B cell (primary cell): ENCODE measurements around the gene EMX1. TPM values are rescaled to one million over a fixed set of nuclear protein-coding genes. Genes with fewer than 3 reads are reported as not detected.

Experiments used
- ATAC-seq: fragments of 200-7000 bp; cut with Tn5 transposase; one replicate; pipeline ENCODE4 v1.10.0; 2021; ENCODE audit warnings: low read depth, mild to moderate bottlenecking, moderate number of reproducible peaks, moderate library complexity
- CTCF ChIA-PET: fragments of 350-600 bp; sonication (Branson Sonifier 250); formaldehyde crosslinking; loops from one replicate; lab custom pipeline; 2021; ENCODE audit warnings: antibody characterized with exemption, inconsistent platforms; lab: Charles Lee
- POLR2A ChIA-PET: fragments of 350-600 bp; sonication (Branson Sonifier 250); formaldehyde crosslinking; loops from one replicate; lab custom pipeline; 2021; ENCODE audit warnings: antibody characterized with exemption; lab: Charles Lee
- DNase-seq: peaks from one replicate; pipeline ENCODE4 v3.0.0; 2013
- H2AFZ ChIP-seq: 2 replicates; pipeline ENCODE4 v1.6.1; 2012; ENCODE audit warnings: mild to moderate bottlenecking, low read depth, low read length; ENCODE audit not compliant: insufficient read depth, poor library complexity, severe bottlenecking
- H3K27ac ChIP-seq, 2 donors: 1 replicate in 1 of 2; 2 replicates in 1 of 2; pipeline ENCODE4 v1.5.1; 2012 to 2013; ENCODE audit warnings: low read length in 2 of 2, mild to moderate bottlenecking in 2 of 2, moderate library complexity in 1 of 2
- H3K27me3 ChIP-seq, 4 experiments: fragments of 200-600 bp in 1 of 4; sonication (generic) in 1 of 4; replicated peaks in 1 of 4; 1 replicate in 2 of 4; 2 replicates in 2 of 4; pipeline versions ENCODE4 v1.6.1 to v1.7.0; 2013 to 2016; ENCODE audit warnings: low read length in 3 of 4, mild to moderate bottlenecking in 2 of 4, mixed read lengths in 1 of 4, moderate library complexity in 1 of 4; ENCODE audit not compliant: insufficient read depth in 4 of 4, control insufficient read depth in 3 of 4; ENCODE audit errors: control extremely low read depth in 1 of 4
- H3K36me3 ChIP-seq, 2 experiments: replicated peaks in 1 of 2; 1 replicate in 1 of 2; 2 replicates in 1 of 2; pipeline versions ENCODE4 v1.6.1 to v1.7.1; 2013; ENCODE audit warnings: low read length in 1 of 2; ENCODE audit not compliant: insufficient read depth in 2 of 2, control insufficient read depth in 1 of 2; ENCODE audit errors: control extremely low read depth in 1 of 2, extremely low read depth in 1 of 2
- H3K4me1 ChIP-seq, 2 donors: fragments of 200-600 bp in 1 of 2; sonication (generic) in 1 of 2; 1 replicate in 1 of 2; 2 replicates in 1 of 2; pipeline versions ENCODE4 v1.5.1 to v1.6.1; 2013 to 2017; ENCODE audit warnings: low read length in 2 of 2; ENCODE audit not compliant: control insufficient read depth in 2 of 2, insufficient read depth in 2 of 2
- H3K4me2 ChIP-seq: replicated peaks from 2 replicates; pipeline ENCODE3; 2012; ENCODE audit warnings: mild to moderate bottlenecking, low read depth, low read length; ENCODE audit not compliant: poor library complexity, severe bottlenecking
- H3K4me3 ChIP-seq, 5 experiments: fragments of 200-600 bp in 1 of 5; sonication (generic) in 1 of 5; 1 replicate in 3 of 5; 2 replicates in 2 of 5; pipeline versions ENCODE4 v1.5.1 to v1.7.0; 2011 to 2016; ENCODE audit warnings: low read length in 4 of 5, mild to moderate bottlenecking in 4 of 5, low read depth in 2 of 5, control low read depth in 1 of 5, moderate library complexity in 1 of 5; ENCODE audit not compliant: insufficient read depth in 1 of 5; ENCODE audit errors: control extremely low read depth in 1 of 5, extremely low read depth in 1 of 5
- H3K79me2 ChIP-seq: fragments of 200-600 bp; sonication (generic); one replicate; pipeline ENCODE4 v1.6.0; 2016; ENCODE audit warnings: low read length; ENCODE audit not compliant: control insufficient read depth, insufficient read depth
- H3K9ac ChIP-seq: fragments of 200-600 bp; sonication (generic); 2 replicates; pipeline ENCODE4 v1.6.1; 2017; ENCODE audit warnings: mild to moderate bottlenecking, low read length, moderate library complexity
- H3K9me3 ChIP-seq, 3 donors: one replicate each; pipeline versions ENCODE4 v1.6.1 to v1.7.1; 2013; ENCODE audit warnings: low read length in 2 of 3; ENCODE audit not compliant: control insufficient read depth in 2 of 3, insufficient read depth in 1 of 3; ENCODE audit errors: control extremely low read depth in 1 of 3
- H4K20me1 ChIP-seq: 2 replicates; pipeline ENCODE4 v1.6.0; 2012; ENCODE audit warnings: mild to moderate bottlenecking, low read length; ENCODE audit not compliant: insufficient read depth, control insufficient read depth, poor library complexity, severe bottlenecking
- H3K27ac Mint-ChIP-seq: one replicate; pipeline ENCODE4 v1.8.0; 2021; ENCODE audit warnings: mixed read lengths
- H3K27me3 Mint-ChIP-seq: one replicate; pipeline ENCODE4 v1.8.0; 2021; ENCODE audit warnings: mixed read lengths
- H3K4me1 Mint-ChIP-seq: one replicate; pipeline ENCODE4 v1.8.0; 2021; ENCODE audit warnings: mixed read lengths
- H3K4me3 Mint-ChIP-seq: one replicate; pipeline ENCODE4 v1.8.0; 2021; ENCODE audit warnings: mixed read lengths
- H3K9me3 Mint-ChIP-seq: one replicate; pipeline ENCODE4 v1.8.0; 2022; ENCODE audit warnings: mixed read lengths; ENCODE audit not compliant: insufficient read depth
- EZH2 ChIP-seq: IDR thresholded peaks from 2 replicates; pipeline ENCODE4 v1.6.1; 2012; ENCODE audit warnings: borderline replicate concordance, low read depth, mild to moderate bottlenecking, moderate library complexity, low read length; ENCODE audit not compliant: insufficient read depth, poor library complexity, severe bottlenecking
- WGBS: methylation state at CpG from one replicate; pipeline ENCODE4 v1.1.5; 2013; ENCODE audit warnings: missing lambda C conversion rate; ENCODE audit not compliant: insufficient coverage; 5-methylcytosine and 5-hydroxymethylcytosine counted together
- intact Hi-C: fragments of 100-400 bp; cut with micrococcal nuclease; formaldehyde crosslinking; loops from one replicate; pipeline ENCODE4 v1.10.0; 2022
- polyA plus RNA-seq: library from polyadenylated mRNA; depleted of rRNA; stranded (reverse); fragments of >200 nt; gene quantifications from 2 replicates; pipeline ENCODE4 v1.2.3, GENCODE V29; 2012
- total RNA-seq, 2 donors: library from RNA; stranded (reverse); fragments of 120-200 nt in 1 of 2; gene quantifications; 1 replicate in 1 of 2; 2 replicates in 1 of 2; pipeline versions ENCODE4 v1.2.3 to v1.2.4, GENCODE V29; 2013 to 2022
- TF ChIP-seq, protein P1 (sequence below): fragments of 200-600 bp; IDR thresholded peaks from one replicate; pipeline ENCODE4 v1.8.0; 2022; ENCODE audit warnings: antibody characterized with exemption, mild to moderate bottlenecking

Gene EMX1
- total and polyA plus RNA-seq, 2 donors (not counting 1 experiment from before 2014, with no cell fraction given): not detected

DNA sequence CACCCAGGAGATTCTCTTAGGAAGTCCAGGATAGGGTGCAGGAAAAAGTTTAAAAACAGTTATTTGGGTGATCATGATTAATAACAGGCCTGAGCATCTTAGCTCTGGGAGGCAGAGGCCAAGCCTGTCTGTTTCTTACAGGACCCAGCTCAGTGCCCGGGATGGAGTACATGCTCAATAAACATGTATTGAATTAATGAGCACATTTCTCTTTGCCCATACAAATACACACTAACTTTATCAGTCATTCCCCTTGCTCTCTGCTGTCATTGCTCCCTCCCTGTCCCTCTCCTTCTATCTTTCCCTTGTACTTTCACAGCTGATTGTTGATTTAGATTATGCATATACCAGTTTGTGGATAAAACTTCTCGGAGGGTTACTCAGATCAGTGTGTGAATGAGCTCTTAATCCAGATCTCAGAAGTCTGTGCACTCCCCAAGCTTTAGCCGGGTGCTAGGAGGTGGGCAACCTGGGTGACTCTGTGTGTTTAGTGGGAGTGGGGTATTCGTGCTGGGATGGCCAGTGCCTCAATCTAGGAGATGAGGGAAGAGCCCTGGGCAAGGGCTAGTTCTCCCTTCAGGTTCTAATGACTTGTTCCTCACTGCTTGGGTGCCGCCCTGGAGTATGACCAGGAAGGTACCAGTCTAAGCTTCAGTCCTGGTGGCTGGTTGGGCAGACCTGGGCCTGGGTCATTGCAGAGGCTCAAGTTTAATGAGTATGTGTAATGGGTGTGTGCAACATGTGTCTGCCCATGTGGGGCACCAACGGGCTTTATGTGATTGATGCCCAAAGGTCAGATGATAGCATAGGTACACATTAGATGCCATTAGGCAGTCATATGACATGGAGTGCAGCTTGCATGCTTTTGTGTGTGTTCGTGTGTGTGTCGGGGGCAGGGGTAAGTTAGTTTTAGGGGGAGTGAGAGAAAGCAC is 10.6 kb downstream of the EMX1 start:
- Mint-ChIP-seq H3K4me3 (no peak overlapping the region), H3K4me1 (peaks cover 7% of the 10 kb centered on the region), H3K27ac (no peak overlapping the region), H3K9me3 (no peaks in the 10 kb centered on the region), H3K27me3 (peaks cover 25% of the 10 kb centered on the region)
- intact Hi-C loops: no loop called here
- no peak overlapping the region for H3K9ac ChIP-seq
- H3K27ac ChIP-seq: no peak overlapping the region
- no peaks in the 10 kb centered on the region for H3K36me3 ChIP-seq
- H3K4me2 ChIP-seq: no peak overlapping the region
- no peaks in the 10 kb centered on the region for H3K79me2 ChIP-seq
- peaks cover 0 to 68% (median 51%) of the 10 kb centered on the region in 4 experiments for H3K27me3 ChIP-seq
- no peak overlapping the region for H2AFZ ChIP-seq
- no peak for DNase-seq
- H3K4me3 ChIP-seq: no peak overlapping the region
- H3K9me3 ChIP-seq: peaks cover 0 to 17% (median 0%) of the 10 kb centered on the region in 3 donors
- H4K20me1 ChIP-seq: no peaks in the 10 kb centered on the region
- CTCF ChIA-PET: interaction anchor here (1.0 kb wide), 1 partner anchor 67 kb away, joined by 3 read pairs; no protein-coding TSS in a partner anchor
- no peak for ATAC-seq
- H3K4me1 ChIP-seq: peaks cover 16 to 20% of the 10 kb centered on the region in 2 donors
- no peak for TF ChIP-seq EZH2
- TF ChIP-seq, protein P1, sequence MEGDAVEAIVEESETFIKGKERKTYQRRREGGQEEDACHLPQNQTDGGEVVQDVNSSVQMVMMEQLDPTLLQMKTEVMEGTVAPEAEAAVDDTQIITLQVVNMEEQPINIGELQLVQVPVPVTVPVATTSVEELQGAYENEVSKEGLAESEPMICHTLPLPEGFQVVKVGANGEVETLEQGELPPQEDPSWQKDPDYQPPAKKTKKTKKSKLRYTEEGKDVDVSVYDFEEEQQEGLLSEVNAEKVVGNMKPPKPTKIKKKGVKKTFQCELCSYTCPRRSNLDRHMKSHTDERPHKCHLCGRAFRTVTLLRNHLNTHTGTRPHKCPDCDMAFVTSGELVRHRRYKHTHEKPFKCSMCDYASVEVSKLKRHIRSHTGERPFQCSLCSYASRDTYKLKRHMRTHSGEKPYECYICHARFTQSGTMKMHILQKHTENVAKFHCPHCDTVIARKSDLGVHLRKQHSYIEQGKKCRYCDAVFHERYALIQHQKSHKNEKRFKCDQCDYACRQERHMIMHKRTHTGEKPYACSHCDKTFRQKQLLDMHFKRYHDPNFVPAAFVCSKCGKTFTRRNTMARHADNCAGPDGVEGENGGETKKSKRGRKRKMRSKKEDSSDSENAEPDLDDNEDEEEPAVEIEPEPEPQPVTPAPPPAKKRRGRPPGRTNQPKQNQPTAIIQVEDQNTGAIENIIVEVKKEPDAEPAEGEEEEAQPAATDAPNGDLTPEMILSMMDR: no peak
- 86% methylated on average over 7 of the region's 8 CpGs for WGBS
- POLR2A ChIA-PET: no interaction called here

DNA sequence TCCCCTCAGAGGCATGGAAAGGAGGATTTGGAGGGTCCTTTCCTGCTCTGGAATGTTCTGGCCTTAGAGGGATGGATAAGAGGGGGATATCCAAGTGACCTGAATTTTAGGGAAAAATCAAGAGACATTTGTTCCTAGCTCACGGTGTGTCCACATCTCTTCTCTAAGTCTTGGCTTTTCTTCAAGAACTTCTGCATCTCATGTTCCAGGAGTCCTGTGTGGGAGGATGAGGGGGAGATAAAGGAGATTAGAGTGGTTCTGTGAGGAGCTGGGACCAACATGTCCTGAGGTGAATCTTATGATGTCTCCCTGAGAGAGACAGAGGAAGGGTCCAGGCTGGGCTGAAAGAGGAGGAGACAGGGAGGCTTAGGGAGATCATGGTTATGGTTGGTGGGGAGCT is 11.7 kb downstream of the EMX1 start:
- no peak overlapping the region for H2AFZ ChIP-seq
- H3K27ac ChIP-seq: no peak overlapping the region
- WGBS: no CpG with 5 or more reads among the region's 1 CpG
- CTCF ChIA-PET: no interaction called here
- Mint-ChIP-seq H3K27me3 (peaks cover 15% of the 10 kb centered on the region), H3K4me1 (peaks cover under 1% of the 10 kb centered on the region), H3K4me3 (no peak overlapping the region), H3K9me3 (no peaks in the 10 kb centered on the region), H3K27ac (no peak overlapping the region)
- peaks cover 11 to 12% of the 10 kb centered on the region in 2 donors for H3K4me1 ChIP-seq
- no peak overlapping the region for H3K4me2 ChIP-seq
- peaks cover 0 to 57% (median 40%) of the 10 kb centered on the region in 4 experiments for H3K27me3 ChIP-seq
- DNase-seq: no peak
- H3K79me2 ChIP-seq: no peaks in the 10 kb centered on the region
- intact Hi-C loops: no loop called here
- TF ChIP-seq EZH2: no peak
- TF ChIP-seq, protein P1: no peak
- POLR2A ChIA-PET: no interaction called here
- H4K20me1 ChIP-seq: no peaks in the 10 kb centered on the region
- H3K36me3 ChIP-seq: no peaks in the 10 kb centered on the region
- no peak overlapping the region for H3K4me3 ChIP-seq
- H3K9me3 ChIP-seq: peaks cover 0 to 13% (median 0%) of the 10 kb centered on the region in 3 donors
- no peak overlapping the region for H3K9ac ChIP-seq
- ATAC-seq: no peak
